GM21529 (cell line): Measurements from ENCODE around the gene STEAP3.

Experiments used
- ATAC-seq: cut with Tn5 transposase; IDR thresholded peaks from one replicate; pipeline ENCODE4 v1.9.1; 2021; ENCODE audit not compliant: unreplicated experiment

Gene STEAP3

GRCh38 chr2:119290859-119291587, 67.4 kb downstream of the STEAP3 start:
- peak; percentile 92 for ATAC-seq

GRCh38 chr2:119291588-119292167, 68.0 kb downstream of the STEAP3 start:
- ATAC-seq, result no peak

DNA sequence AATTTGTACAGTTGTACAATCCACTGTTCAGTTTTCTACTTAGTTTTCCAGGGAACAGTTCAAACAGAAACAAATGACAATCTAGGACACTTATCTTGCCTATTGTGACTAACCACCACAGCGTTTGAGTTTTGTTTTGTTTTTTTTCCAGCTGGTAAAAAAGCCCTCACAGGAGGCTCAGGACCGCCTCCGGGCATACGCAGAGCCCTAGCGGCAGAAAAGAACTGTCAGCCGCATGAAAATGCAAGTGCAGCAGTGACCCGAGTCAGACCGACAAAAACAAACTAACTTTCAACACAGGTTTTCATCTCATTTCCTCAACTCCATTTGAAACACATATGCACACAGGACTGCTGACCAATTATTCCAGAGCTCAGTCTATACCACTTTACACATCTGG, 68.6 kb downstream of the STEAP3 start:
- no peak for ATAC-seq

GRCh38 chr2:119293254-119293653, 69.6 kb downstream of the STEAP3 start:
- no peak for ATAC-seq

DNA sequence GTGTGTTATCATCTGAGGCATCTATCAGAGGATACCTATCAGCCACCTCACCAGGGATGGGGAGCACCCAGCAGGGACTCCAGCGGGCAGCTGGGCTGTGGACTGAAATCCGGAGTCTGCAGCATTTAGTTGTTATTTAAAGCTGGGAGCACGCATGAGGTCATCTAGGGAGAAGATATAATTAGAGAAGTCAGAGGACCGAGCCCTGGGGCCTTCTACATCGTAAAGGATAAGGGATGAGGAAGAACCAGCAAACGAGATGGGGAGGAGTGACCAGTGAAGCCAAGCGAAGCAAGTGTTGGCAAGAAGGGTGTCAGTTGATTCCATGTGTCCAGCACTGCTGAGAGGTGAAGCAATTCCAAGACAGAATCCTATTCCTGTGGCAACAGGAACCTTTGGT, 70.3 kb downstream of the STEAP3 start:
- ATAC-seq, result no peak

- no peak for ATAC-seq
Measured at GRCh38 chr2:119294671-119295070, 71.0 kb downstream of the STEAP3 start.

GRCh38 chr2:119295688-119296375, 72.2 kb downstream of the STEAP3 start:
- no peak for ATAC-seq

GRCh38 chr2:119301413-119301812, 77.8 kb downstream of the STEAP3 start:
- no peak for ATAC-seq

DNA sequence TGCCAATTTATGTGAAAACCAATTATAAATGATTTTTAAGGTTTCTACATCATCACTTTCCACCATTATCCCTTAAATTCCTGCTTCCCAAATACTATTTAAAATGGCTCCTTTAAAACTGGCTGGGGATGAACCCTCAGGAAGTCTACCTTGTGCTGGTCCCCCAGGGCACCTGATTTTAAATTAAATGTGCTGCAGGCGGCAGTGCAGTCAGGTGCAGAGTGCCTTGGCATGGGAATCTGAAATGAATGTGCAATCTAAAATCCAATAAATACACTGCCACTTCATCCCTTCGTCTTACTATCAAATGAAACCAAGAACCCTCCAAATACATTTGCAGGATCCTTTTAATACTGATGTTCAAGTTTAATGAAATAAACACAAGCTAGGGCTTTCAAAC, 81.2 kb downstream of the STEAP3 start:
- no peak for ATAC-seq

GRCh38 chr2:119305497-119306195, 82.0 kb downstream of the STEAP3 start:
- ATAC-seq, result no peak

DNA sequence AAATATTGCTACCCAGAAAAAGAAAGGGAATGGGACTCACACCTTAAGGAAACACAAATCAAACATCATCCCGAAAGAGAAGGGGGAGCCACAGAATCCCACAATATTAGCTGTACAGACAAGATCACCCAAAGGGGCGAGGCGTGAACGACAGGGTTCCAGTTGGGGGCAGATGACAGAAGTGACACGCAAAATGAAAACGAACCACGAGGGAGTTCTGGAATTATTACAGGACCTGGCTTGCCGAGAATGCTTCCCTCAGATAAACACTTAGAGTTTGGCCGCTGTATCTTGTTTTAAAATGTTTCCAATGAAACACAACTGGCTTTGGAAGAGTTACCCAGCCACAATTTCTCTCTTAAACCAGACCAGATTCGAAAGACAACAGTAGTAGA, 82.6 kb downstream of the STEAP3 start:
- no peak for ATAC-seq

GRCh38 chr2:119307419-119308140, 83.9 kb downstream of the STEAP3 start:
- no peak for ATAC-seq

DNA sequence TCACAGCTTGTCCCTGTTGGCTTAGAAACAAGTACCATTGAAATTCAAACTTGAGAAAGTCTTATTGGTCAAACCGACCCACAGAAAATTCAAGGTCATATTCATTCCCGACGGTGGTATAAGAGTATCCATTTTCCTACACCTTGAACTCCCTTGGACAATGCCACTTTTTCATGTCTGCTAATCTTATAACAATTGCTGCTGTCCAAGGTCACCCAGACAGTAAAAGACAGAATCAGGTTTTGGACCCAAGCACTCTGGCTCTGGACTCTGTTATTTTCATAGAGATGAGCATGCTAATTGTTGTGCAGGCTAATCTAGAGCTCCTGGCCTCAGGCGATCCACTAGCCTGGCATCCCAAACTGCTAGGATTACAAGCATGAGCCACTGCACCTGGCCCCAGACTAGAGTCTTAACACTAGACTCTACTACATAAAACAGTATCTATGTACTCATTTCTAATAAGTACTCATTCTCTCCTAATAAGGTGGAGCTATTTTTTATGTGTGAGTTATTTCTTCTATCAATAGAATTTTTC, 85.2 kb downstream of the STEAP3 start:
- ATAC-seq, result no peak

GRCh38 chr2:119311371-119311770, 87.7 kb downstream of the STEAP3 start:
- ATAC-seq, result no peak

DNA sequence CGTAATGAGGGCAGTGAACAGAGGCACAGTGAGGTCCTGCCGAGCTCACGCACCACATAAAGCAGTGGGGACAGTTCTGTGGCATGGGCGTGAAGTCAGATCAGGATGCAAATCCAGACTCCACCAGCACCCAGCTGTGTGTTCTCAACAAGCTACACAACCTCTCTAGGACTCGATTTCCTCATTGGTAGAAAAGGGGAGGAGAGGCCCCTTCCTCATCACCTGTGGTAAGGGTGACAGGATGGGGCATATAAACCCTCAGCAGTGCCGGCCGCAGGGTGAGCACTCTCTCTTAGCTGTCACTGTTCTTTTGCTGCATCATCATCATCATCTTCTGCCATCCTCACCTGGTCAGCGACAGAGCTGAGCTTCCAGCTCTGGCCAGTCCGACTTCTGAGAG, 88.2 kb downstream of the STEAP3 start:
- no peak for ATAC-seq
